Thyroid gland (tissue), 4 donors: Measurements from ENCODE around the gene ARHGAP36. TPM values are rescaled to one million over a fixed set of nuclear protein-coding genes. Genes with fewer than 3 reads are reported as not detected.

Experiments
- DNase-seq, 2 donors: peaks; one replicate each; pipeline ENCODE4 v3.0.0-alpha.2; 2019
- H3K27ac ChIP-seq, 3 donors: fragments of 200-600 bp; sonication (generic); 1 replicate in 2 of 3; 2 replicates in 1 of 3; pipeline ENCODE4 v1.5.1; 2016 to 2019; ENCODE audit warnings: mild to moderate bottlenecking in 1 of 3, moderate library complexity in 1 of 3
- H3K27me3 ChIP-seq: fragments of 200-600 bp; sonication (generic); one replicate; pipeline ENCODE4 v1.5.1; 2019
- H3K36me3 ChIP-seq, 2 donors: fragments of 200-600 bp; sonication (generic); one replicate each; pipeline ENCODE4 v1.5.1; 2016 to 2019
- H3K4me1 ChIP-seq, 2 donors: fragments of 200-600 bp; sonication (generic); one replicate each; pipeline ENCODE4 v1.5.1; 2017 to 2019
- H3K4me3 ChIP-seq, 3 donors: fragments of 200-600 bp; sonication (generic); replicated peaks in 1 of 3; 1 replicate in 2 of 3; 2 replicates in 1 of 3; pipeline ENCODE4 v1.5.1; 2016; ENCODE audit warnings: mild to moderate bottlenecking in 1 of 3
- H3K9me3 ChIP-seq: fragments of 200-600 bp; sonication (generic); one replicate; pipeline ENCODE4 v1.5.1; 2017
- CTCF ChIP-seq, 6 experiments: fragments of 200-600 bp in 3 of 6; fragments of 450-650 bp in 3 of 6; sonication (generic) in 3 of 6; IDR thresholded peaks; one replicate each; pipeline ENCODE4 v1.5.1; 2016 to 2019; ENCODE audit warnings: antibody characterized with exemption in 6 of 6, mild to moderate bottlenecking in 2 of 6, inconsistent platforms in 1 of 6, moderate library complexity in 1 of 6
- POLR2A ChIP-seq, 2 donors: fragments of 450-650 bp; IDR thresholded peaks; one replicate each; pipeline ENCODE4 v1.6.1; 2017; ENCODE audit warnings: antibody characterized with exemption in 2 of 2, mild to moderate bottlenecking in 2 of 2, moderate library complexity in 1 of 2
- WGBS, 2 donors: methylation state at CpG; one replicate each; pipeline ENCODE4 v1.1.5; 2017; 5-methylcytosine and 5-hydroxymethylcytosine counted together
- intact Hi-C: fragments of 100-400 bp; cut with DNase I; formaldehyde crosslinking; loops from one replicate; pipeline ENCODE4 v1.15.1; 2023
- total RNA-seq, 4 donors: library from RNA; depleted of rRNA; stranded (reverse); fragments of >200 nt; gene quantifications; one replicate each; pipeline ENCODE4 v1.2.3, GENCODE V29; 2016

The ARHGAP36 gene
- total RNA-seq, 4 donors from 2014 or later, result not detected

DNA sequence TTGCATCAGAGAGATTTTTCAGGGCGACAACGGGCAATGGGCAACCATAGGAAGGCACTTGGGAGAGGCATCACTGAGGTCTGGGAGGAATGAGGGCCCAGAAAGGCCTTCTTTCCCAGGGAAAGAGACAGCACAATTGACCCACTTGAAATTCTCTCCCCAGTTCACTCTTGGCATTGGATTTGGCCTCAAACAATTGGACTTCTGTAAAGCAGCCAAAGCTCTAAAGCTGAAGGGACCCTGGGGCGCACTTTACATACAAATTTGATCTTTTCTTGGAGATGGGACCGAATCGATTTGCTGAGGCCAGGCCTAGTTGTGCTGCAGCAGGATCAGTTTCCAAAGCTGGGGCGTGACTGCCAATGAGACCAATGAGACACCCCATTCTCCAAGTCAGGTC lies 3.2 kb downstream of the ARHGAP36 start:
- Histone ChIP-seq H3K27ac (no peak overlapping the region), H3K9me3 (no peaks in the 10 kb centered on the region), H3K27me3 (no peaks in the 10 kb centered on the region), H3K4me1 (no peaks in the 10 kb centered on the region), H3K36me3 (no peaks in the 10 kb centered on the region), H3K4me3 (no peak overlapping the region)
- WGBS, 2 donors, result 89 to 90% methylated on average over 6 of the region's 6 CpGs
- TF ChIP-seq CTCF (IDR thresholded peaks at IDR 0.05) (no peak), POLR2A (IDR thresholded peaks at IDR 0.05) (no peak)
- DNase-seq, result no peak
- intact Hi-C loops, result no loop called here

GRCh38 chrX:131063613-131064012 lies 5.5 kb downstream of the ARHGAP36 start:
- Histone ChIP-seq H3K4me1 (no peaks in the 10 kb centered on the region), H3K27ac (no peak overlapping the region), H3K9me3 (no peaks in the 10 kb centered on the region), H3K36me3 (no peaks in the 10 kb centered on the region), H3K27me3 (no peaks in the 10 kb centered on the region), H3K4me3 (no peak overlapping the region)
- TF ChIP-seq CTCF (IDR thresholded peaks at IDR 0.05), result no peak
- TF ChIP-seq POLR2A (IDR thresholded peaks at IDR 0.05), result no peak
- DNase-seq, result no peak
- intact Hi-C loops, result no loop called here
- 24 to 31% methylated on average over 3 of the region's 3 CpGs for WGBS, 2 donors

DNA sequence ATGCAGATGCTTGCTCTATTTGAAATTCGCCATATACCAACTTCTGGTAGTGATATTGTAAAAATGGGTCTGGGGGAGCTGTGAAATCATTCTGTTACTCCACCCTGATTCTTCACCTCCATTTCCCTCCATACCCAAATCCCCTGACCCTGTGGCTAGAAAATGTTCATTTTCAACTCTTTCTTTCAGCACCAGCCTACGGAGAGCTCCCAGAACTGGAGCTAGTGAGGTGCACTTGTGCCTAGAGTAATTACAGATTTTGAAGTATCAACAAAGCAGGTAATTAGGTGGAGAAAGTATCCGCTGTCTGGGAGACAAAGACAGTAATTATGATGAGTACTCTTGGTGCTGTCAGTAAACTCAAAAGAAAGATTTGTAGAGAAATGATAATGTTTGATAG lies 8.1 kb downstream of the ARHGAP36 start:
- H3K4me1 ChIP-seq, result no peaks in the 10 kb centered on the region
- intact Hi-C loops, result no loop called here
- H3K27me3 ChIP-seq, result no peaks in the 10 kb centered on the region
- WGBS, 2 donors, result 49 to 59% methylated on average over 3 of the region's 3 CpGs
- no peak for TF ChIP-seq POLR2A (IDR thresholded peaks at IDR 0.05)
- TF ChIP-seq CTCF (IDR thresholded peaks at IDR 0.05), result no peak
- no peak for DNase-seq
- H3K36me3 ChIP-seq, result no peaks in the 10 kb centered on the region
- no peak overlapping the region for H3K27ac ChIP-seq
- H3K9me3 ChIP-seq, result no peaks in the 10 kb centered on the region
- no peak overlapping the region for H3K4me3 ChIP-seq

DNA sequence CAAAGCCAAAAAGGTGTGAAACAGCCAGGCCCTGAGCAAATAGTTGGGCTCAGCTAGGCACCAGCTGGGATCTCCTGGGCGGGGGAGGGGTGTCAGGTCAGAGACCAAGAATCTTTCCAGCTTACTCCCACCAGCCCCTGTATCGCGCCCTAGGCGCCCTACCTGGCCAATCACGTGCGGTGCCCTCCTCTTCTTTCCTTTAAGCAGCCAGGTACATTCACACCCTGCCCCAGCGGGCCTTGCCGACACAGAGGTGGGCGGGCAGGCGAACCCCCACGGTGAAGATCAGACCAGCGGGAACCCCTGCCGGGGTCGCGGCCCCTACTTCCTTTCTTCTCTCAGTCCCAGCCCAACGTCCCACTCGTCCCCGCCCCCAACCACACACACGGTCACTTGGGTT lies 9.1 kb downstream of the ARHGAP36 start:
- Histone ChIP-seq H3K36me3 (no peaks in the 10 kb centered on the region), H3K4me3 (no peak overlapping the region), H3K9me3 (no peaks in the 10 kb centered on the region), H3K4me1 (no peaks in the 10 kb centered on the region), H3K27me3 (no peaks in the 10 kb centered on the region), H3K27ac (no peak overlapping the region)
- TF ChIP-seq POLR2A (IDR thresholded peaks at IDR 0.05), result no peak
- no peak for TF ChIP-seq CTCF (IDR thresholded peaks at IDR 0.05)
- WGBS, 2 donors, result 0 to 10% methylated on average over 1 to 5 of the region's 19 CpGs
- no peak for DNase-seq
- intact Hi-C loops, result no loop called here

- H3K36me3 ChIP-seq, result no peaks in the 10 kb centered on the region
- intact Hi-C loops, result no loop called here
- no peak overlapping the region for H3K4me3 ChIP-seq
- no peaks in the 10 kb centered on the region for H3K4me1 ChIP-seq
- no peak for DNase-seq
- H3K9me3 ChIP-seq, result no peaks in the 10 kb centered on the region
- H3K27ac ChIP-seq, result no peak overlapping the region
- WGBS, 2 donors, result 1 to 3% methylated on average over 12 to 30 of the region's 41 CpGs
- TF ChIP-seq CTCF (IDR thresholded peaks at IDR 0.05), result no peak
- TF ChIP-seq POLR2A (IDR thresholded peaks at IDR 0.05), result no peak
- no peaks in the 10 kb centered on the region for H3K27me3 ChIP-seq
Observed at GRCh38 chrX:131067846-131068745, 9.9 kb downstream of the ARHGAP36 start.
